SK-N-MC (cell line): Measurements from ENCODE around the gene SHC4.
A peak's percentile ranks its signal among the peaks of the same experiment; 100 is the strongest.

Source experiments
- EZH2 ChIP-seq: fragments of 200-600 bp; sonication (generic); IDR thresholded peaks from one replicate; pipeline ENCODE4 v1.6.1; 2017; ENCODE audit warnings: antibody characterized with exemption
- FOXP2 ChIP-seq: optimal IDR thresholded peaks from 2 replicates; pipeline ENCODE3; 2011; ENCODE audit warnings: mild to moderate bottlenecking, moderate library complexity; ENCODE audit not compliant: insufficient read depth; ENCODE audit errors: extremely low read length, control extremely low read depth
- POLR2AphosphoS5 ChIP-seq: IDR thresholded peaks from 2 replicates; pipeline ENCODE4 v1.6.1; 2012; ENCODE audit warnings: mild to moderate bottlenecking, low read depth, low read length, borderline replicate concordance

DNA sequence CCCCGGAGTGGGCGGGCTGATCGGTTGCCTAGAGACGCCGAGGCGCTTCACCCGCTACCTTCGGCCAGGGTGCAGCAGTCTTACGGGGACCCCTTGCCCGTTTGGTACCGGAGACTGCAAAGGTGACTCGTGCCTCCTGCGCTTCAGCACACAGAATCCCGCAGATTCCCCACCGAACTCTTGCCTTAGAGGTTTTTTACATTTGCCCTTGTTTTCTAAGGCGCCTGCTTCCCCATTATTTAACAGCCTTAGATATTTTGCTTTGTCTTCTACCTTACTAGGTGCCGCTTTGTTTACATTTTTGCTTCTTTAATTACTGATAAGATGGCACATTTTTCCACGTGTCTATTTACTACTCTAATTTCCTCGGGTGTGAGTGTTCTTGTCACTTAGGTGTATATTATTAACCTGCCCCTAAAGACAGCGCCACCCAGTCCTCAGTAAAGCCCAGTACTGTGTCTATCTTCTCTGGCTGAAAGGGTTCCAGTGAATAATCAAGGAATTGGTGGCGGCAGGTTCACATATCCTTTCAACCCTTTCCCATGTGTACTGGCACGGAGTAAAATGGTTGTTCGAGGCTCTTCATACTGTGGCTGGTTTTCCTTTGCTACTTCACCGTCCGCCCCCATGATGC is 152.3 kb downstream of the SHC4 start:
- peak; percentile 5; the same call in 1 of the 2 replicates for TF ChIP-seq POLR2AphosphoS5
- TF ChIP-seq EZH2, result no peak
- no peak for TF ChIP-seq FOXP2
